Pancreas (tissue), 10 donors: Measurements from ENCODE around the gene PLXDC2. TPM values are rescaled to one million over a fixed set of nuclear protein-coding genes. Genes with fewer than 3 reads are reported as not detected.

Experiments used
- ATAC-seq, 4 donors: fragments of 200-7000 bp; cut with Tn5 transposase; one replicate each; pipeline versions ENCODE4 v1.8.0 to v1.9.1; 2020; ENCODE audit warnings: mild to moderate bottlenecking in 4 of 4, moderate library complexity in 4 of 4
- DNase-seq, 6 donors: peaks; one replicate each; pipeline ENCODE4 v3.0.0-alpha.2; 2020
- FAIRE-seq: peaks from 2 replicates; lab custom pipeline; 2012; peaks lifted over from hg19 to GRCh38; lab: Jason Lieb, UNC
- H3K27ac ChIP-seq, 4 donors: fragments of 200-600 bp; sonication (generic); 1 replicate in 3 of 4; 2 replicates in 1 of 4; pipeline versions ENCODE4 v1.5.0 to v1.8.0; 2020
- H3K27me3 ChIP-seq, 4 donors: fragments of 200-600 bp; one replicate each; pipeline ENCODE4 v1.8.0; 2021
- H3K36me3 ChIP-seq, 3 donors: fragments of 200-600 bp; sonication (generic) in 1 of 3; one replicate each; pipeline versions ENCODE4 v1.5.0 to v1.8.0; 2020 to 2021
- H3K4me1 ChIP-seq, 3 donors: fragments of 200-600 bp; one replicate each; pipeline ENCODE4 v1.8.0; 2021
- H3K4me3 ChIP-seq, 4 donors: fragments of 200-600 bp; sonication (generic) in 2 of 4; one replicate each; pipeline versions ENCODE4 v1.5.0 to v1.8.0; 2020 to 2021
- H3K9me3 ChIP-seq, 4 donors: fragments of 200-600 bp; one replicate each; pipeline ENCODE4 v1.8.0; 2021
- WGBS, 2 donors: extraction: QIAGEN DNeasy Blood & Tissue Kit; methylation state at CpG; one replicate each; pipeline ENCODE4 v1.1.7; 2013; 5-methylcytosine and 5-hydroxymethylcytosine counted together
- intact Hi-C, 3 donors: fragments of 100-400 bp; cut with DNase I; formaldehyde crosslinking; loops; one replicate each; pipeline versions ENCODE4 v1.11.1 to v1.14.2; 2022
- polyA plus RNA-seq, 2 donors: library from polyadenylated mRNA; stranded (reverse); fragments of 200-250 nt; gene quantifications; one replicate each; pipeline ENCODE4 v1.2.3, GENCODE V29; 2013
- total RNA-seq, 6 donors: library from RNA; stranded (reverse); fragmentation: NEBNext Ultra II Directional in 4 of 6; extraction: Animal tissue kit (Norgen Biotek cat#: 25700) in 4 of 6; gene quantifications; one replicate each; pipeline versions ENCODE4 v1.2.1 to v1.2.4, GENCODE V29; 2021 to 2023
- TF ChIP-seq, protein P1 (sequence below), 4 donors: fragments of 200-600 bp; sonication (generic) in 3 of 4; IDR thresholded peaks; one replicate each; pipeline versions ENCODE4 v1.5.0 to v1.8.0; 2021; ENCODE audit warnings: antibody characterized with exemption in 4 of 4
- donor health status: healthy with polysubstance abuse.
- donor health status: DM: no; HTN: no; CAD: no; lungs with moderate emphysema.
- donor health status: DM: no; HTN: no; CAD: no.
- donor health status: control.
- donor health status: control.
- donor health status: Bipolar disorder and iron deficiency.
- donor health status: DM: yes; HTN: yes; CAD: no.
- donor health status: DM: no; HTN: no; CAD: no.
- donor health status: DM: no; HTN: no; CAD: no.
- donor health status: DM: yes; HTN: yes; CAD: no.

Gene PLXDC2
- total and polyA plus RNA-seq, 8 donors, result 1.5 to 48.5 (median 4.3) TPM

DNA sequence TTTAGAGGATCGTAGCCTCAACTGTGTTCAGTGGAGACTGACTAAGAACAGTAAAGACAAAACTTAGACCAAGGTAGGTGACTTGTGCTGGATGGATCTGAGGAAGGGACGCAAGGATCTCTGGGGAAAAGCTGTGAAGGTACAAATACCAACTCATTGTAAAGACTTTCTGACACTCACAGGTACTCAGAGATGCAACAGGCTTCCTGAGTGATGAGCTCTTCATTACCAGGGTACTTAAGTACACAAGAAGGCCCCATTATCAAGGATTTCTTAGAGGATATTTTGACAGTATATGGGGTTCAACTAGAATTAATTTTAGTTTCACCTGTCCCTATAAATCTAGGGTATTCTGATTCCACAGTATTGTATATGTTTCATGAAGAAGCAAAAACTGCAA lies 440.7 kb downstream of the PLXDC2 start:
- H3K36me3 ChIP-seq, result no peaks in the 10 kb centered on the region
- no peak for FAIRE-seq
- H3K4me3 ChIP-seq, result no peak overlapping the region
- no peak for ATAC-seq
- TF ChIP-seq, protein P1, sequence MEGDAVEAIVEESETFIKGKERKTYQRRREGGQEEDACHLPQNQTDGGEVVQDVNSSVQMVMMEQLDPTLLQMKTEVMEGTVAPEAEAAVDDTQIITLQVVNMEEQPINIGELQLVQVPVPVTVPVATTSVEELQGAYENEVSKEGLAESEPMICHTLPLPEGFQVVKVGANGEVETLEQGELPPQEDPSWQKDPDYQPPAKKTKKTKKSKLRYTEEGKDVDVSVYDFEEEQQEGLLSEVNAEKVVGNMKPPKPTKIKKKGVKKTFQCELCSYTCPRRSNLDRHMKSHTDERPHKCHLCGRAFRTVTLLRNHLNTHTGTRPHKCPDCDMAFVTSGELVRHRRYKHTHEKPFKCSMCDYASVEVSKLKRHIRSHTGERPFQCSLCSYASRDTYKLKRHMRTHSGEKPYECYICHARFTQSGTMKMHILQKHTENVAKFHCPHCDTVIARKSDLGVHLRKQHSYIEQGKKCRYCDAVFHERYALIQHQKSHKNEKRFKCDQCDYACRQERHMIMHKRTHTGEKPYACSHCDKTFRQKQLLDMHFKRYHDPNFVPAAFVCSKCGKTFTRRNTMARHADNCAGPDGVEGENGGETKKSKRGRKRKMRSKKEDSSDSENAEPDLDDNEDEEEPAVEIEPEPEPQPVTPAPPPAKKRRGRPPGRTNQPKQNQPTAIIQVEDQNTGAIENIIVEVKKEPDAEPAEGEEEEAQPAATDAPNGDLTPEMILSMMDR (IDR thresholded peaks at IDR 0.05), result no peak
- peaks cover 0 to 5% (median 0%) of the 10 kb centered on the region in 4 donors for H3K27me3 ChIP-seq
- no peaks in the 10 kb centered on the region for H3K4me1 ChIP-seq
- intact Hi-C loops, result no loop called here
- no peaks in the 10 kb centered on the region for H3K9me3 ChIP-seq
- WGBS, 2 donors, result 70 to 89% methylated on average over 2 of the region's 2 CpGs
- no peak for DNase-seq
- no peak overlapping the region for H3K27ac ChIP-seq

DNA sequence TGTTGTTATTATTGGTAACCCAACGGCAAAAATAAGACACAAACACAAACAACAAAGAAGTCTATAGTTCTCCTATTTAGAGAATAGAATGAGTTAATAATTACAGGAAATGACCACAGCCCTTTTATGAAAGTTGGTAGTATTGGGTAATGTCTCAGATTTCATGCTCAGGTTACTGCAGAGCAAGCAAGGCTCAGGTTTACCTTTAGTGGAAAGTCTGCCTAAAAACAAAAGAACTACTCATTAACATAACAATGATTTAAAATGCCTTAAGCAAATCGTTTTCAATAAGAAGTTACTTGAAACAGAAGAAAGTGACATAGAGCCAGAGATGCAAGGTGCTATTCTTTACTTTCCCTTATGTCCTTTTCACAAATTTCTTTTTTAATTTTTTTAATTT lies 441.2 kb downstream of the PLXDC2 start:
- peak; percentile 43 for FAIRE-seq
- H3K36me3 ChIP-seq, result no peaks in the 10 kb centered on the region
- H3K9me3 ChIP-seq, result no peaks in the 10 kb centered on the region
- H3K4me1 ChIP-seq, result no peaks in the 10 kb centered on the region
- no peak overlapping the region for H3K4me3 ChIP-seq
- intact Hi-C loops, result no loop called here
- 24 to 27% methylated on average over 2 of the region's 2 CpGs for WGBS, 2 donors
- TF ChIP-seq, protein P1 (IDR thresholded peaks at IDR 0.05), result no peak
- no peak for DNase-seq
- H3K27me3 ChIP-seq, result peaks cover 0 to 5% (median 0%) of the 10 kb centered on the region in 4 donors
- no peak overlapping the region for H3K27ac ChIP-seq
- no peak for ATAC-seq

DNA sequence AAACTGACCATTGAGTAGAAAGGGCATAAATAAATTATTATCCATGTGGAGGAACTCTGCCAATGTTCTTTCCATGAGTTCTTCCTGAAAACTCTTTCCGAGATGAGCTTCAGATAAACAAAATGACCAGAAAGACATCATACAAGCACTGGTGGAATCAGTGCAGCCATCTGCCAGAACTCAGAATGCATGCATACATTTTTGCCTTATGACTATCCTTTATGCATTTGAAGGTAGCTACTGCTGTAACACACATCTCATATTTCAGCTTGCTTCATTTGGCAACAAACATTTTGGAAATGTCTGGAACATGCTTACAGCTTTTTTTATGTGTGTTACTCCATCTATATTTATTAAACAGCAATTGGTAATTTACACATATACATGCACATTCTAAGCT lies 448.9 kb downstream of the PLXDC2 start:
- Histone ChIP-seq H3K36me3 (no peaks in the 10 kb centered on the region), H3K4me1 (no peaks in the 10 kb centered on the region), H3K9me3 (no peaks in the 10 kb centered on the region), H3K27me3 (no peaks in the 10 kb centered on the region), H3K27ac (no peak overlapping the region), H3K4me3 (no peak overlapping the region)
- intact Hi-C loops, result no loop called here
- ATAC-seq, result no peak
- FAIRE-seq, result no peak
- no peak for DNase-seq
- 59 to 75% methylated on average over 1 of the region's 1 CpG for WGBS, 2 donors
- TF ChIP-seq, protein P1 (IDR thresholded peaks at IDR 0.05), result no peak

DNA sequence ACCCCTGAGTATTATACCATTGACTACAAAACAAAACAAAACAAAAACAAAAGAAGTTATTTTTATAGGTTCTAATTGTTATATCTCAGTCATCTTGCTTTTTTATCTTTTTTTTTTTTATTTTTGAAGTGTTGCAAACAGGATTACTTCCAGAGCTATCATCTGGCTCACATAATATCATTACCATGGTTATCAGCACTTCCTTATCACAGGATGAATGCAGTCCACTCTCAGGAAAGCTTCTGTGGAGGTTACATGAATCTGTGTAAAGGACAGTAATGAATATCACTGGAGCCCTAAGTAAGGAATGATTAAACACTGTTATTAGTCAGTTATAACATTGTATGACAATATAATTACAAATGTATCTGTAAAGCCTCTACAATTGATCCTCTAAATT lies 451.5 kb downstream of the PLXDC2 start:
- H3K9me3 ChIP-seq, result no peaks in the 10 kb centered on the region
- FAIRE-seq, result no peak
- no peak for ATAC-seq
- TF ChIP-seq, protein P1 (IDR thresholded peaks at IDR 0.05), result no peak
- no peak overlapping the region for H3K27ac ChIP-seq
- H3K36me3 ChIP-seq, result no peaks in the 10 kb centered on the region
- no peak overlapping the region for H3K4me3 ChIP-seq
- H3K4me1 ChIP-seq, result no peaks in the 10 kb centered on the region
- DNase-seq, result no peak
- H3K27me3 ChIP-seq, result no peaks in the 10 kb centered on the region
- intact Hi-C loops, result no loop called here

DNA sequence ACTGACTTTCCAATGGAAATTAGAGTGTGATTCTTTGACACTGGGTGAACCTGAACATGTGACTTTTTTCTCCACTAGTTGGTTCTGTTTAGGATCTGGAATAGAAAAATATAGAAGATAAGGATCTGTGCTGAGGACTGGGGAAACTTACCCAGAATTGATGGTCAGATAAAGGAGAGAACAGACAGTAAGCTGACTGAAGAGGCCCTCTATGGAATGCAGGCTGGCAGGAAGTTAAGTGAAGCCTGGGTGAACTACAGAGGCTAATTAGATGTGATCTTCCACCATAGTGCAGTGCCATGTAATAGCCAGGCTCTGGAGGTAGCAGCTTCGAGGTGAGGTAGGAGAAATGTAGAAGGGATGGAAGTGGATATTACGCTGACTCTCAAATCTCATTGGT lies 455.3 kb downstream of the PLXDC2 start:
- no peak for ATAC-seq
- TF ChIP-seq, protein P1 (IDR thresholded peaks at IDR 0.05), result no peak
- no peaks in the 10 kb centered on the region for H3K36me3 ChIP-seq
- DNase-seq, result no peak
- 80 to 85% methylated on average over 2 of the region's 2 CpGs for WGBS, 2 donors
- FAIRE-seq, result no peak
- H3K4me3 ChIP-seq, result no peak overlapping the region
- no peaks in the 10 kb centered on the region for H3K4me1 ChIP-seq
- intact Hi-C loops, result no loop called here
- no peaks in the 10 kb centered on the region for H3K27me3 ChIP-seq
- H3K9me3 ChIP-seq, result no peaks in the 10 kb centered on the region
- H3K27ac ChIP-seq, result no peak overlapping the region
